ENCODE results near the gene COX7A1. TPM values are rescaled to one million over a fixed set of nuclear protein-coding genes. Genes with fewer than 3 reads are reported as not detected.

COX7A1 gene
- total RNA-seq, 1 donor = 18.6 TPM

GRCh38 chr19:36151144-36152018 lies 866 bp downstream of the COX7A1 start:
- peak; percentile 24 for DNase-seq (ENCODE audit: low read depth)
- no peak for TF ChIP-seq CTCF (IDR thresholded peaks at IDR 0.05; ENCODE audit: insufficient read depth, low read depth, low read length)
- peak overlapping the region; percentile 64 for H3K4me3 ChIP-seq (ENCODE audit: low read depth, low read length)

GRCh38 chr19:36150586-36150985 lies 1.7 kb downstream of the COX7A1 start:
- TF ChIP-seq CTCF (IDR thresholded peaks at IDR 0.05; ENCODE audit: insufficient read depth, low read depth, low read length) = no peak
- no peak for DNase-seq (ENCODE audit: low read depth)
- H3K4me3 ChIP-seq (ENCODE audit: low read depth, low read length) = no peak overlapping the region

- no peak for TF ChIP-seq CTCF (IDR thresholded peaks at IDR 0.05; ENCODE audit: insufficient read depth, low read depth, low read length)
These were observed 2.4 kb downstream of the COX7A1 start for GRCh38 chr19:36149673-36150406.

GRCh38 chr19:36144624-36145023 lies 7.6 kb downstream of the COX7A1 start:
- DNase-seq (ENCODE audit: low read depth) = no peak
- TF ChIP-seq CTCF (IDR thresholded peaks at IDR 0.05; ENCODE audit: insufficient read depth, low read depth, low read length) = no peak
- H3K4me3 ChIP-seq (ENCODE audit: low read depth, low read length) = no peak overlapping the region

More at GRCh38 chr19:36149673-36150406, 2.4 kb downstream of the COX7A1 start:
- no peak overlapping the region for H3K4me3 ChIP-seq (ENCODE audit: low read depth, low read length)
- DNase-seq (ENCODE audit: low read depth) = no peak

GRCh38 chr19:36142496-36142895 lies 9.8 kb downstream of the COX7A1 start:
- DNase-seq (ENCODE audit: low read depth) = no peak
- TF ChIP-seq CTCF (IDR thresholded peaks at IDR 0.05; ENCODE audit: insufficient read depth, low read depth, low read length) = no peak
- H3K4me3 ChIP-seq (ENCODE audit: low read depth, low read length) = no peak overlapping the region

- no peak overlapping the region for H3K4me3 ChIP-seq (ENCODE audit: low read depth, low read length)
- no peak for TF ChIP-seq CTCF (IDR thresholded peaks at IDR 0.05; ENCODE audit: insufficient read depth, low read depth, low read length)
- DNase-seq (ENCODE audit: low read depth) = no peak
These were observed 10.2 kb downstream of the COX7A1 start for GRCh38 chr19:36142046-36142445.

Measured in fibroblast of villous mesenchyme (primary cell).